GM18517 (cell line): ENCODE results near the gene EDIL3.

ENCODE experiments used
- ATAC-seq: cut with Tn5 transposase; IDR thresholded peaks from one replicate; pipeline ENCODE4 v1.9.1; 2021; ENCODE audit warnings: mild to moderate bottlenecking, moderate library complexity; ENCODE audit not compliant: unreplicated experiment

EDIL3 gene

GRCh38 chr5:83919071-83920041 lies 465.3 kb downstream of the EDIL3 start:
- no peak for ATAC-seq

- no peak for ATAC-seq
These were observed 467.3 kb downstream of the EDIL3 start for GRCh38 chr5:83917261-83917908.

GRCh38 chr5:83914662-83915418 lies 469.8 kb downstream of the EDIL3 start:
- ATAC-seq = no peak

- no peak for ATAC-seq
These were observed 470.5 kb downstream of the EDIL3 start for GRCh38 chr5:83914199-83914598.

GRCh38 chr5:83913593-83913992 lies 471.1 kb downstream of the EDIL3 start:
- ATAC-seq = no peak

- no peak for ATAC-seq
These were observed 473.2 kb downstream of the EDIL3 start for GRCh38 chr5:83911367-83911919.

- no peak for ATAC-seq
These were observed 484.4 kb downstream of the EDIL3 start for GRCh38 chr5:83900306-83900705.

- no peak for ATAC-seq
These were observed 485.2 kb downstream of the EDIL3 start for GRCh38 chr5:83899326-83899970.

- ATAC-seq = no peak
These were observed 488.8 kb downstream of the EDIL3 start for GRCh38 chr5:83895860-83896259.

- ATAC-seq = no peak
These were observed 493.4 kb downstream of the EDIL3 start for GRCh38 chr5:83891261-83891660.
